GM21717 (cell line): ENCODE data around the gene KCNQ1.

ENCODE experiments used
- ATAC-seq: cut with Tn5 transposase; IDR thresholded peaks from one replicate; pipeline ENCODE4 v1.9.1; 2021; ENCODE audit warnings: mild to moderate bottlenecking, moderate library complexity; ENCODE audit not compliant: unreplicated experiment

Gene KCNQ1

GRCh38 chr11:2643746-2644145 is 198.9 kb downstream of the KCNQ1 start:
- no peak for ATAC-seq

- no peak for ATAC-seq
Measured at GRCh38 chr11:2644844-2645778, 200.3 kb downstream of the KCNQ1 start.

GRCh38 chr11:2645779-2646118 is 200.9 kb downstream of the KCNQ1 start:
- no peak for ATAC-seq

GRCh38 chr11:2647167-2647566 is 202.4 kb downstream of the KCNQ1 start:
- ATAC-seq: no peak

GRCh38 chr11:2647953-2648352 is 203.1 kb downstream of the KCNQ1 start:
- ATAC-seq: no peak

- no peak for ATAC-seq
Measured at GRCh38 chr11:2649400-2649799, 204.6 kb downstream of the KCNQ1 start.

GRCh38 chr11:2649848-2650247 is 205.0 kb downstream of the KCNQ1 start:
- ATAC-seq: no peak

DNA sequence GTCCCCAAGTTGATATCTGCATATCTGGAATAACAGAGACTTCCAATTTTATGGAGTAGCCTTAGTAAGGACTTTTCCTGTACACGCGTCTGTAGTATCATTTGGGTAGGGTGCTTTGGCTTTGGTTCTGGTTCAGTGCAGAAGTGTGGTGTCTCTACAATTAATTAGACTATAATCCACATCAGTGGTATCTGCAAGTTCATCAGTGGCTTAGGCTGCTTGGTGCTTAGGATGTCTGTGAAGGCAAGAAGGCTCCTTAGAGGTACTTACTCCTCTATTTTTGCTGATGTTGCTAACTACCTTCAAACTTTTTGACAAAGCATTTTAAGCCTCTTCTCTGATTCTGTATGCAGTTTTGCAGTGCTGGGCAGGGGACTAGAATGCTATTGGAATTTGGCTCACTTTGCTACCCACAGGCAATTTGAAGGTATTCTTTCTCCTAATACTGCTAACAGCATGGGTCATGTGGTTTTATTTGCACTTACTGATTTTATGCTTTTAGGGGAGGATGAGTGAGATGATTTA is 205.6 kb downstream of the KCNQ1 start:
- no peak for ATAC-seq

DNA sequence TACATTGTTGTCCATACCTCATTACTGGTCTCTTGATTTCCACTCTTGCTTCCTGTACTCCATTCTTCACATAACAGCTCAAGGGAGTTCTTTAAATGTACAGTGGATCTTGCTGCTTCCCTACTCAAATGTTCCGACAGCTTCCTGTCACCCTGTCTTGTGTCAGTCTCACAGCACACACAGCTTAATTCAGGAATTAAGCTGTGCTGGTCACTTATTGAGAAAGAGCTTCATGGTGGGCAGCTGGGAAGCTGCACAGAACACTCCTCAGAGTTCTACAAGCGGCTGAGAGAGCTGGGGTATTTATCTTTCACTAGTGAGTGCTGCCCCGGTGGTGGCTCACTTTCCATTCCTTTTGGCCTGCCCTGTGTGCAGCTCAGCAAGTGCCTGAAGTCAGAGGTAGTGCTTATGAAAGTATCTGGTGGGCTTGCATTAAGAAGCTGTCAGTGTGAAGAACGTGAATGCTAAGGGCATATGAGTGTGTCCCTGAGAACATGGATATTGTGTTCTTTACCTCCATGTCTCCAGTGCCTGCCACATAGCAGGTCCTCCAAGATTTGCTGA is 206.3 kb downstream of the KCNQ1 start:
- ATAC-seq: no peak

GRCh38 chr11:2651826-2652271 is 207.0 kb downstream of the KCNQ1 start:
- no peak for ATAC-seq

- ATAC-seq: no peak
Measured at GRCh38 chr11:2652333-2653197, 207.8 kb downstream of the KCNQ1 start.

GRCh38 chr11:2653198-2653551 is 208.4 kb downstream of the KCNQ1 start:
- no peak for ATAC-seq

DNA sequence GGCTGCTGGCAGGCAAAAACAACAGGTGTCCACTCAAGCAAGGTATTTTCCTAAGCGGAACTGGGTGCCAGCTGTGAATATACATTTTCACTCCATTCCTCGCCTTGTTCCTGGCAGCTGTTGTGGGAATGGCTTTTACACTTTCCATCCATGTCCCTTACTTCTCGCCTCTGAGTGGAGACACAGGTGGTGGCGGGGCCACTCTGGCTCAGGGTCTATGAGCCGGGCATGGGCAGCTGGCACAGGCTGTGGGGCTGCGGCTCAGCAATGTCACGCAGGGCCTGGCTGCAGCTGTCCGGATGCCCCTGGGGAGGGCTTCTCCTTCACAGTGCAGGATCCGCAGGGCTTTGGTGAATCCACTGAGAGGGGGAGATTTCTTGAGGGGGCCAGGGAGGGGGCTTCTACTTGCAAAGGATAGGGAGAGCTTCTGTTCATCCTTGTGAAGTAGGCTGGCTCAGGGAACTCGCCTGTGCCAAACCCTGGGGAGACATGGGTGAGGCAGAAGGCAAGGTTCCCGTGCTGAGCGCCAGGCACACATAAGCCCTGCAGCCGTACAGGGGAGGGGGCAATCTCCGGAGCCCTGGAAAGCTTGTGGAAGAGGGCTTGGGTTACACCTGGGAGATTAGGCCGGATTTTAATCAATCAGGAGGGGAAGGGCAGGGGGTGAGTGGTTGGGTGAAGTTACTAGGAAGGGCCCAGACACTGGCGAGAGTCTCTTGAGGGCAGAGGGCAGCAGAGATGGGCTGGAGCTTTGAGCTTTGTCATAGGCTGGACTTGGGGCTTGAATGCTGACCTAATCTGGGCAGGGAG is 209.3 kb downstream of the KCNQ1 start:
- no peak for ATAC-seq

- no peak for ATAC-seq
Measured at GRCh38 chr11:2655016-2655719, 210.4 kb downstream of the KCNQ1 start.

DNA sequence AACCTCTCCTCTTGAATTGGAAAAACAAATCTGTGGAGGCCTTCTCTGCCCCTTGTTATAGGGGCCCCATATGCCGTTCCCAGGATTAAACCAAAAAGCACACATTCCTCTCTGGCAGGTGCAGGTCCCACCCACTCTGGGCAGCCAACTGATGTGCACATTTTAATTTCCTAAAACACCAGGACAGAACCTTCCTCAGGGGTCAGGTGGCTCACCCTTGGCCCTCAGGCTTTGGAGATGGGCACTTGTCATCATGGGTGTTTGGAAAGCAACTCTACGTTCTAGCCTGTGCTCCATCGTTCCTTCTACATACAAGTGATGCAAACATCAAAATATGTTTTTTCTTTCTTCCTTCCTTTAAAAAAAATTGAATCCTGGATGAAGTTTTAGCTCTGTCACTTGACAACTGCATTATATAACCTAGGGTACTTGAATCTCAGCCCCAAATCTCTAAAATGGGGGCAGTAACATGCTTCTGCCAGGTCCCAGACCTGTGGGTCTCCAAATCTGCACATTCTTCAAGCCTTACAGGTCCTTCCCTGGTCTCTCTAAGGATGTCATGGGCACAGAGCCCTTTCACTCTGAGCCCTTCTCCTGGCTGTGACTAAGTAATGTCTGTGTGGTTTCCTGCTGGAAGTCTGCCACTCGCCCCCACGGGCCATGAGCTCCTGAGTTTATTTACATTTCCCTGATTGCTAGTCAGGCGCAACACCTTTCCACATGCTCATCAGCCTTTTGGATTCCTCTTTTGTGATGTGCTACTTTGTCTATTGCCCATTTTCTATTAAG is 211.2 kb downstream of the KCNQ1 start:
- ATAC-seq: no peak

DNA sequence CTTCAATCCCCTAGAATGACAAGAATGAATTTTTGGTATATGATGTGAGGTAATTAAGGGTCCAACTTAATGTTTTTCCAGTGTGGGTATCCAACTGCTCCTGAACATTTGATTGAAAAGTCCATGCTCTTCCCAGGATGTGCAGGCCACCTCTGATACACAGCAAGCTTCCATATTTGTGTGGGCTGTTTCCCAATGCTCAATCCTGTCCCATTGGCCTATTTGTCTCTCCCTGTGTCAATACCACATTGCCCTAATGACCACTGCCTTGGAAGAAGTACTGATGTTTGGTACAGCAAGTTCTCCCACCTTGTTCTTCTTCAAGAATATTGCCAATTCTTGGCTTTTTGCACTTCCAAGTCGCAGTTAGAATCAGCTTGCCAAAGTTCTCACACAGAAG is 212.1 kb downstream of the KCNQ1 start:
- no peak for ATAC-seq

- ATAC-seq: no peak
Measured at GRCh38 chr11:2657697-2658284, 213.0 kb downstream of the KCNQ1 start.

DNA sequence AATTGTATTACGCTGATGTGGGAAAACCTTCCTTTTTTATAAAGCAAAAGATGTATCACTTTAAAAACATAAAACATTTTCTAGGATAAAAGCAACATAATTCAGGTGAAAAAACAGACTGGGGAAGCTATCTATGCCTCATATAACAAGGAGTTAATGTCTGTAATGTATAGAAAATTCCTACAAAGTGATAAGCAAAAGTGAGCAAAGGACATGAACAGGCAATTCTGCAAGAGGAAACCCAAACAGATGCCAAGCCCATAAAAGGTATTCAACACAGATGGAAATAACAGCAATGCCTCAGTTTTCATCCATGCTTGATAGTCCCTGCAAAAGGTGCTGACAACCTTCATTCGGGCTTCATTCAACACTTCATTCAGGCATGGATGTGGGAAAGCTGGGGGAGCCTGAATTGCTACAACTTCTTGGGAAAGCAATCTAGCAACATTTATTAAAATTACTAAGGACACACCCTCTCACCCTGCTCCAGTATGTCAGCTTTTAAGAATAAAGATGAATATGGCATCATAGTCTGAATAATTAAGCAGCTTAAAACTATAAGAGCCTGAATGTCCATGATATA is 215.6 kb downstream of the KCNQ1 start:
- no peak for ATAC-seq
